Naive thymus-derived CD4-positive, alpha-beta T cell (primary cell): Measurements from ENCODE around the gene MIA. TPM values are rescaled to one million over a fixed set of nuclear protein-coding genes. Genes with fewer than 3 reads are reported as not detected.

Experiments
- ATAC-seq: fragments of 150-1000 bp; cut with Tn5 transposase; 2 replicates; pipeline ENCODE4 v1.10.0; 2021; ENCODE audit warnings: mild to moderate bottlenecking, moderate library complexity
- CTCF ChIA-PET: fragments of 350-600 bp; sonication (Branson Sonifier 250); formaldehyde crosslinking; loops from one replicate; lab custom pipeline; 2021; ENCODE audit warnings: antibody characterized with exemption; lab: Charles Lee
- POLR2A ChIA-PET: fragments of 350-600 bp; sonication (Branson Sonifier 250); formaldehyde crosslinking; loops from one replicate; lab custom pipeline; 2021; ENCODE audit warnings: antibody characterized with exemption, inconsistent platforms; lab: Charles Lee
- DNase-seq, 9 donors: peaks; one replicate each; pipeline versions ENCODE4 v3.0.0 to v3.0.0-alpha.2; 2020 to 2022; ENCODE audit warnings: mixed read lengths in 1 of 9
- H3K27ac ChIP-seq: one replicate; pipeline ENCODE4 v1.7.0; 2013; ENCODE audit warnings: mild to moderate bottlenecking, low read depth, low read length, moderate library complexity
- H3K27me3 ChIP-seq, 2 donors: one replicate each; pipeline ENCODE4 v1.7.0; 2013; ENCODE audit warnings: low read length in 2 of 2, mild to moderate bottlenecking in 2 of 2, moderate library complexity in 2 of 2; ENCODE audit not compliant: control insufficient read depth in 2 of 2, insufficient read depth in 2 of 2
- H3K36me3 ChIP-seq, 3 experiments: 1 replicate in 2 of 3; 2 replicates in 1 of 3; pipeline ENCODE4 v1.7.0; 2013; ENCODE audit warnings: low read length in 3 of 3, mild to moderate bottlenecking in 3 of 3, moderate library complexity in 1 of 3; ENCODE audit not compliant: insufficient read depth in 3 of 3, control insufficient read depth in 2 of 3
- H3K4me1 ChIP-seq, 2 donors: one replicate each; pipeline ENCODE4 v1.7.0; 2013; ENCODE audit warnings: low read length in 2 of 2, mild to moderate bottlenecking in 2 of 2, moderate library complexity in 1 of 2; ENCODE audit not compliant: control insufficient read depth in 2 of 2, insufficient read depth in 2 of 2
- H3K4me3 ChIP-seq: 2 replicates; pipeline ENCODE4 v1.7.0; 2013; ENCODE audit warnings: mild to moderate bottlenecking, low read length
- H3K9me3 ChIP-seq, 3 experiments: 1 replicate in 2 of 3; 2 replicates in 1 of 3; pipeline ENCODE4 v1.7.0; 2013; ENCODE audit warnings: low read length in 3 of 3; ENCODE audit not compliant: control insufficient read depth in 2 of 3
- H3K27ac Mint-ChIP-seq, 9 donors: one replicate each; pipeline ENCODE4 v1.8.0; 2020 to 2022; ENCODE audit warnings: mixed read lengths in 9 of 9, mild to moderate bottlenecking in 8 of 9, moderate library complexity in 5 of 9, inconsistent platforms in 2 of 9
- H3K27me3 Mint-ChIP-seq, 5 donors: one replicate each; pipeline ENCODE4 v1.8.0; 2021 to 2022; ENCODE audit warnings: mixed read lengths in 5 of 5, mild to moderate bottlenecking in 1 of 5
- H3K36me3 Mint-ChIP-seq, 5 donors: one replicate each; pipeline ENCODE4 v1.8.0; 2020 to 2022; ENCODE audit warnings: mixed read lengths in 5 of 5, mild to moderate bottlenecking in 3 of 5, inconsistent platforms in 1 of 5
- H3K4me1 Mint-ChIP-seq, 7 donors: one replicate each; pipeline ENCODE4 v1.8.0; 2020 to 2022; ENCODE audit warnings: mixed read lengths in 7 of 7, mild to moderate bottlenecking in 3 of 7, inconsistent platforms in 1 of 7
- H3K4me3 Mint-ChIP-seq, 10 donors: one replicate each; pipeline ENCODE4 v1.8.0; 2020 to 2022; ENCODE audit warnings: mild to moderate bottlenecking in 10 of 10, mixed read lengths in 10 of 10, moderate library complexity in 6 of 10, inconsistent platforms in 2 of 10
- H3K9me3 Mint-ChIP-seq, 11 donors: one replicate each; pipeline ENCODE4 v1.8.0; 2020 to 2022; ENCODE audit warnings: mixed read lengths in 11 of 11, mild to moderate bottlenecking in 4 of 11, inconsistent platforms in 1 of 11, moderate library complexity in 1 of 11
- intact Hi-C, 2 donors: fragments of 100-400 bp; cut with micrococcal nuclease; formaldehyde crosslinking; loops; one replicate each; pipeline ENCODE4 v1.15.1; 2023
- polyA plus RNA-seq, 2 donors: library from polyadenylated mRNA; unstranded; fragments of 300-500 nt; fragmentation: Illumina TruSeq; gene quantifications; one replicate each; pipeline ENCODE4 v1.2.3, GENCODE V29; 2021
- total RNA-seq, 6 experiments: library from RNA in 5 of 6; stranded (reverse) in 5 of 6; gene quantifications; 1 replicate in 5 of 6; 2 replicates in 1 of 6; pipeline ENCODE4 v1.2.3 and lab custom pipeline; 2021 to 2026

MIA gene
- total and polyA plus RNA-seq, 7 experiments from 2014 or later, result 4.9 to 7.2 TPM; not detected in 5

DNA sequence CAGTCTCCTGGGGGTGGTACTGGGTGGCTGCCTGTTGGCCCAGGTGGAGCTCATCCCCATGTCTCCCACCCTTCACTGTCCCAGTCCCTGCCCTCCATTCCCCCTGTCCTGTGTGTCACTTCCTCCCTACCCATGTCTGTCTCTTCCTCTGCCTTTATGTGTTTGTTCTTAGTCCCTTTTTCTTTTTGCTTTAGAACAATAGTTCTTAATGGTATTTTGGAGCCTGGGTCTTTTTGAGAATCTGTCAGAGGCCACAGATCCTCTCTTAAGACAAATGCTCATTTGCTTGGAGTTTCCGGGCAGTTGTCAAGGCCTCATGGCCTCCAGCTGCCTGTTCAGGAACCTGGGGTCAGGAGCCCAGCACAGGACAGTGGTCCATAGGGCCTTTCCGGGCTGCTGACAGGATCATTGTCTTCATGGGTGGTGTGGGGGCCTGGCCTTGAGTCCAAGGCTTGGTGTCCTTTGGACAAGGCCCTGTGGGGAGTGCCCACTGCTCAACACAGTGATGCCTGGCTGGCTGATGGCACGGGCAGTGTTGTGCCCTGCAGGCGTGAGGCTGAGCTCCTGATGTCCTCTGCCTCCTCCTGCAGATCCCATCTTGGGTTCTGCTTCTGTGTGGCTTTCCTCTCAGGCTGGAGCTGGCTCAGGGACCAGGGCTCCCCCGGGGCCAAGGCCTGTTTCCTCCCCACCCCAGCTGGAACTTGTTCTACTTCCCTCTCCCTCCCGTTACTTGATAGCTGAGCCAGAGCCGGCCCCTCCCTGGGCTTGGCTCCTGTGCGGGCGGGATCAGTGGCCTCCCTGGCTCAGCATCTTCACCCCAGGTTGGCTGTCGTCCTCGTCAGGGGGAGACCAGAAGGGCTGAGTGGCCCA is 27.2 kb downstream of the MIA start:
- no peak for ATAC-seq
- Mint-ChIP-seq H3K9me3 (no peaks in the 10 kb centered on the region), H3K4me1 (peaks cover 64 to 88% (median 85%) of the 10 kb centered on the region in 7 donors), H3K36me3 (peaks cover 0 to 43% (median 8%) of the 10 kb centered on the region in 5 donors), H3K27ac (peak overlapping the region; percentile 95 to 99 (median 98)), H3K27me3 (no peaks in the 10 kb centered on the region), H3K4me3 (peak overlapping the region; percentile 80 to 100 (median 94))
- CTCF ChIA-PET, result no interaction called here
- intact Hi-C loops, result loop anchor here (5.0 kb wide), 3 partner anchors 360 to 550 kb away; partner anchors contain the start of genes SERTAD3 (in 1 of the 2) and TGFB1 (in 1 of the 2)
- H3K27me3 ChIP-seq, result no peaks in the 10 kb centered on the region
- H3K4me3 ChIP-seq, result peak overlapping the region; percentile 54
- H3K4me1 ChIP-seq, result peaks cover 75 to 80% of the 10 kb centered on the region in 2 donors
- peak overlapping the region; percentile 87 for H3K27ac ChIP-seq
- POLR2A ChIA-PET, result interaction anchor here (0.9 to 8.7 kb wide), 8 partner anchors 9 to 460 kb away, joined by 3 to 84 read pairs (median 5); partner anchors contain the start of genes ACTMAP, RAB4B and SNRPA
- H3K36me3 ChIP-seq, result peaks cover 0 to 28% (median 0%) of the 10 kb centered on the region in 3 experiments
- H3K9me3 ChIP-seq, result no peaks in the 10 kb centered on the region
- no peak for DNase-seq

DNA sequence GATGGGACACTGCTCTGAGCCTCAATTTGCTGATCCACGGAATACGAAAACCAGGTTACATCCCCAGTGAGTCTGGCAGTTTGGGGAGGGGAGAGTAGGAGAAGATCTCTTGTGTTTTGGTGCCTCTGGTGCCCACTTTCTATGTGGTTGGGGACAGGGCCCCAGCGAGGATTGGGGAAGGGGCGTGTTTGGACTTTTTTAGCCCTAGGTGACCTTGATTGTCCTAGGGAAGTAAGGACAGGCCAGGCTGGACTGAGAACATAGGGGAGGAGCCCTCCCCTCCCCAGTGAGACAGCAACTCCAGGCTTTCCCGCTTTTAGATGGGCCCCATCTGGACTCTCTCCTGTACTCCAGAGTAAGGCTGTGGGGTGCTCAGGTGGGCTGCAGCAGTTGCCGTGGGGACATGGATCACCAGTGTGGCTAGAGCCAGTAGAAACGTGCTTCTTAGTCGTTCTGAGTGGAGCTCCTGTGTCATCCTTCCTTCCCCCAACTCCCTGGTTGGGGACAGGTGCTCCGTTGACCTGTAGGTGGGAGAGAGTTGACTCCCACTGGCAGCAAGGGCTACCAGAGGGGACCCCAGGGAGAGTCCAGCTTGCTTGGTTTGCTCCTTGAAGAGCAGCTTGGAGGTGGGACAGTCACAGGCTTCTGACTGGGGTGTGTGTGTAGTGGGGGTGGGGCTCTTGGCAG is 28.0 kb downstream of the MIA start:
- H3K4me3 Mint-ChIP-seq, result peak overlapping the region; percentile 80 to 100 (median 94)
- Histone ChIP-seq H3K4me3 (peak overlapping the region; percentile 54), H3K27me3 (no peaks in the 10 kb centered on the region), H3K27ac (peak overlapping the region; percentile 87), H3K36me3 (peaks cover 0 to 36% (median 6%) of the 10 kb centered on the region in 3 experiments), H3K4me1 (peaks cover 76 to 79% of the 10 kb centered on the region in 2 donors), H3K9me3 (no peaks in the 10 kb centered on the region)
- H3K27me3 Mint-ChIP-seq, result no peaks in the 10 kb centered on the region
- peaks cover 66 to 88% (median 83%) of the 10 kb centered on the region in 7 donors for H3K4me1 Mint-ChIP-seq
- no peaks in the 10 kb centered on the region for H3K9me3 Mint-ChIP-seq
- peaks cover 0 to 46% (median 8%) of the 10 kb centered on the region in 5 donors for H3K36me3 Mint-ChIP-seq
- ChIA-PET POLR2A (interaction anchor here (0.9 to 8.7 kb wide), 8 partner anchors 8 to 460 kb away, joined by 3 to 84 read pairs (median 6); partner anchors contain the start of genes ACTMAP, RAB4B and SNRPA), CTCF (interaction anchor here (0.6 kb wide), 1 partner anchor 140 kb away, joined by 3 read pairs; no protein-coding TSS in a partner anchor)
- ATAC-seq (no peak), DNase-seq (no peak)
- peak overlapping the region; percentile 95 to 99 (median 98) for H3K27ac Mint-ChIP-seq
- intact Hi-C loops, result loop anchor here (5.0 kb wide), 3 partner anchors 361 to 549 kb away; partner anchors contain the start of genes SERTAD3 (in 1 of the 2) and TGFB1 (in 1 of the 2)

DNA sequence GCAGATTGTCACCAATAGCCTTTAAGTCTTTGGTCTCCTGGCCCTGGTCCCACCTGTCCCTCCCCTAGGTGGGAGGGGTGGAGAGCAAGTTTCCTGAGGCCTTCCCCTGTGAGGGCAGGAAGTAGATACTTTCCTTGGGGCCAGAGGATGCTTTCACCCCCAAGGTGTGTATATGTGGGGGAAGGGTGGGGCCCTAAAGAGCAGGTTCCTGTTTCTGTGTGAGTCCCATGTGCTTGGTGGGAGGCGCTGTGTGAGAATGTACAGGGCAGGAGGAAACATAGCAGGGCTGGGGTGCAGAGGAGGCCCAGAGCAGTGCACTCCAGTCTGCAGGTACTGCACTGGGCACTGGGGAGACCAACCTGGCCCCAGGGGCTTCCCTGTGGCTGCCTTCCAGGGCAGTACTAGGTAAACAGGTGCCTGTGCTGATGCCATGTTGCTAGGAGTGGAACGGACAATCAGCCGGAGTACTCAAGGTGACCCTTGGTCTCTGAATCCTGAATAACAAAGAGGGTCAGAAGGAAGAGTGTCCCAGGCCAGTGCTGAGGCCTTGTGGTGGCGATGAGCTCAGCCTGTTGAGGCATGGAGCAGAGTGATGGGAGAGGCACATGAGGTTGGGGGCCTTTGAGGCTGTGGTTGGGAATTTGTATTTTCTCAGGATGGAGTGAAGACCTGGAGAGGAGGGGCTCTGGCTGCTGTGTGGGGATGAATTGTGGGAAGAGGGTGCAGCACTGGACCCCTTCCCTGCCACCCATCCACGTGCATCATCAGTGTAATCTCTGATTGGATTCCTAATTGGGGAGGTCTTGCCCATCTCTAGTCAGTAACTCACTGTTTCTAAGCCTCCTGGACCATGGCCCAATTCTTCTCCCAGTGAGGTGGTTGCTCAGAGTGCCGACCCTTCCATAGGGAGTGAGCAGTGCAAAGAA is 28.8 kb downstream of the MIA start:
- peaks cover 0 to 43% (median 8%) of the 10 kb centered on the region in 3 experiments for H3K36me3 ChIP-seq
- H3K27me3 ChIP-seq, result no peaks in the 10 kb centered on the region
- H3K9me3 ChIP-seq, result no peaks in the 10 kb centered on the region
- Mint-ChIP-seq H3K36me3 (peaks cover 0 to 42% (median 8%) of the 10 kb centered on the region in 5 donors), H3K4me1 (peaks cover 64 to 92% (median 84%) of the 10 kb centered on the region in 7 donors), H3K4me3 (peak overlapping the region; percentile 80 to 100 (median 94)), H3K9me3 (no peaks in the 10 kb centered on the region), H3K27ac (peak overlapping the region; percentile 95 to 99 (median 98)), H3K27me3 (no peaks in the 10 kb centered on the region)
- intact Hi-C loops, result loop anchor here (1.0 to 5.0 kb wide), 8 partner anchors 15 to 548 kb away; partner anchors contain the start of genes SNRPA (in 2 of the 2), RAB4B (in 1 of the 2), SERTAD3 (in 1 of the 2) and TGFB1 (in 1 of the 2)
- peaks cover 78 to 79% of the 10 kb centered on the region in 2 donors for H3K4me1 ChIP-seq
- ATAC-seq (peak; percentile 55), DNase-seq (peak in 8 of 9 donors; percentile 48 to 90 (median 82))
- ChIA-PET POLR2A (interaction anchor here (1.0 to 8.7 kb wide), 7 partner anchors 7 to 459 kb away, joined by 6 to 84 read pairs (median 8); partner anchors contain the start of genes ACTMAP, EGLN2, RAB4B and SNRPA), CTCF (interaction anchor here (0.6 to 3.4 kb wide), 3 partner anchors 15 to 141 kb away, joined by 3 to 15 read pairs (median 10); no protein-coding TSS in a partner anchor)
- H3K27ac ChIP-seq, result peak overlapping the region; percentile 87
- peak overlapping the region; percentile 54 for H3K4me3 ChIP-seq

DNA sequence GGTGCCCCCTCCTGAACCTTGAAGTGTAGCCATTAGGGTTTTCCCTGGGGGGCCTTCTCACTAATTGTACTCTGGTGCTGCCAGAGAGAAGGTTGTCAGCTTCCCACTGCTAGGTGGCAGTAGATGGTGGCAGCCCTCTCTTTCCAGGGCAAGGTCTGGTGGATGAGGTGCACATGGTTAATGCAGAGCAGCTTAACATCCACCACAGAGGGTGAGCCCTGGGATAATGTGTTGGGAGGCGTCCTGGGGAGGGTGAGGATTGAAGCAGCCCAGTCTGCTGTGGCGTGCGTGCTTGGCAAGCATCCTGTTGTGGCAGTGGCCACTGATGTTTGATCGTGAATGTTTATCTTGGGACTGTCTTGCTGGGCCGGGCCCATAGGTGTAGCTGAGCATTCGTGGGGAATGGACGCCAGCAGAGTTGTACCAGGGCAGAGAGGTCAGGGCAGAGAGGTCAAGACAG is 29.5 kb downstream of the MIA start:
- peaks cover 0 to 42% (median 8%) of the 10 kb centered on the region in 5 donors for H3K36me3 Mint-ChIP-seq
- CTCF ChIA-PET, result interaction anchor here (0.6 to 3.4 kb wide), 5 partner anchors 12 to 431 kb away, joined by 3 to 15 read pairs (median 10); no protein-coding TSS in a partner anchor
- Histone ChIP-seq H3K4me1 (peaks cover 79 to 81% of the 10 kb centered on the region in 2 donors), H3K27ac (peak overlapping the region; percentile 87), H3K4me3 (peak overlapping the region; percentile 54), H3K9me3 (no peaks in the 10 kb centered on the region), H3K36me3 (peaks cover 0 to 44% (median 8%) of the 10 kb centered on the region in 3 experiments), H3K27me3 (no peaks in the 10 kb centered on the region)
- peak overlapping the region; percentile 95 to 99 (median 98) for H3K27ac Mint-ChIP-seq
- intact Hi-C loops, result loop anchor here (1.0 to 5.0 kb wide), 8 partner anchors 14 to 547 kb away; partner anchors contain the start of genes SNRPA (in 2 of the 2), RAB4B (in 1 of the 2), SERTAD3 (in 1 of the 2) and TGFB1 (in 1 of the 2)
- H3K27me3 Mint-ChIP-seq, result no peaks in the 10 kb centered on the region
- ATAC-seq (no peak), DNase-seq (no peak)
- POLR2A ChIA-PET, result interaction anchor here (0.5 to 8.7 kb wide), 11 partner anchors 7 to 114 kb away, joined by 3 to 84 read pairs (median 8); partner anchors contain the start of genes ACTMAP, COQ8B, EGLN2 and ITPKC
- H3K4me3 Mint-ChIP-seq, result peak overlapping the region; percentile 80 to 100 (median 94)
- no peaks in the 10 kb centered on the region for H3K9me3 Mint-ChIP-seq
- peaks cover 63 to 98% (median 84%) of the 10 kb centered on the region in 7 donors for H3K4me1 Mint-ChIP-seq

DNA sequence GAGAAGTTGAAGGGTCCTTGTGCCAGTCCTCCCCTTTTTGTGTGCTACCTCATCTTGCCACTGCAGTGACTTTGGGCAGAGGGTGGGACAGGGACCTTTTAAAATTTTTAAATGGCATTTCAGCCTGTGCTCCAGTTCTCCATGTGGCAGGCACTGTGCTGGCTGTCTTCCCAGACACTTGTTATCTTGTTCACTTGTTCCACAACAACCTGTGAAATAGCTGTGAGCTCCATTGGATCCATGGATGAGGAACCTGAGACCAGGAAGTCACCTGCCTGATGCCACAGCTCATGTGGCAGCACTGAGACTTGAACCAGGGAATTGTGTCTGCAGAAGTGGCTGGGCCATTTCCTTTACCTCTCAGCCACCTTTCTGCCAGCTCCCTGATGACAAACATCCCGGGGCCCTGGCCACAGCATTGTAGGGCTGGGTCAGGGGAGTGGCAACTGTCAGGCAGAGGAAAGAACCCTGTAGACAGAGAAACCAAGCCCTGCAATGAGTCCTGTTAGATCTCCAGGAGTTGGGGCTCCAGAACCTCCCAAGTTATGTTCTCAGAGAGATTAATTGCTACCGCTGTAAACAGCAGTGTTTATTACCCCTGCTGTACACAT is 30.0 kb downstream of the MIA start:
- DNase-seq (peak in 6 of 9 donors; percentile 37 to 60 (median 50)), ATAC-seq (no peak)
- H3K36me3 ChIP-seq, result peaks cover 0 to 38% (median 8%) of the 10 kb centered on the region in 3 experiments
- H3K36me3 Mint-ChIP-seq, result peaks cover 0 to 40% (median 8%) of the 10 kb centered on the region in 5 donors
- H3K4me1 Mint-ChIP-seq, result peaks cover 62 to 99% (median 81%) of the 10 kb centered on the region in 7 donors
- H3K27ac ChIP-seq, result peak overlapping the region; percentile 87
- POLR2A ChIA-PET, result interaction anchor here (0.5 to 8.7 kb wide), 12 partner anchors 8 to 115 kb away, joined by 3 to 84 read pairs (median 8); partner anchors contain the start of genes ACTMAP, COQ8B, EGLN2 and ITPKC
- H3K27me3 ChIP-seq, result no peaks in the 10 kb centered on the region
- no peaks in the 10 kb centered on the region for H3K9me3 ChIP-seq
- peak overlapping the region; percentile 54 for H3K4me3 ChIP-seq
- intact Hi-C loops, result no loop called here
- H3K27ac Mint-ChIP-seq, result peak overlapping the region; percentile 95 to 99 (median 98)
- no peaks in the 10 kb centered on the region for H3K27me3 Mint-ChIP-seq
- H3K4me1 ChIP-seq, result peaks cover 77 to 85% of the 10 kb centered on the region in 2 donors
- peak overlapping the region; percentile 80 to 100 (median 94) for H3K4me3 Mint-ChIP-seq
- H3K9me3 Mint-ChIP-seq, result no peaks in the 10 kb centered on the region
- CTCF ChIA-PET, result interaction anchor here (0.6 to 3.4 kb wide), 8 partner anchors 11 to 431 kb away, joined by 3 to 15 read pairs (median 6); partner anchors contain the start of gene ACTMAP
